A172 (cell line): Measurements from ENCODE around the gene WDR19. TPM values are rescaled to one million over a fixed set of nuclear protein-coding genes. Genes with fewer than 3 reads are reported as not detected.
"Not testable (repeated sequence)": the region's sequence is repeated elsewhere in the genome, so short reads cannot be mapped to it uniquely, and the experiment has no call there.

Experiments used
- DNase-seq: peaks from one replicate; pipeline ENCODE4 v3.0.0-alpha.2; 2015; ENCODE audit warnings: low spot score
- total RNA-seq: library from RNA; depleted of rRNA; stranded (reverse); fragments of >200 nt; shearing (Covaris generic); gene quantifications from 2 replicates; pipeline ENCODE4 v1.2.3, GENCODE V29; 2014

The WDR19 gene
- total RNA-seq, 1 experiment from 2014 or later: 39.9 TPM

GRCh38 chr4:39233114-39233513 is 50.8 kb downstream of the WDR19 start:
- DNase-seq: no peak

- no peak for DNase-seq
Observed at GRCh38 chr4:39233783-39234182, 51.5 kb downstream of the WDR19 start.

- no peak for DNase-seq
Observed at GRCh38 chr4:39235021-39235420, 52.7 kb downstream of the WDR19 start.

- no peak for DNase-seq
Observed at GRCh38 chr4:39235696-39236095, 53.4 kb downstream of the WDR19 start.

- no peak for DNase-seq
Observed at GRCh38 chr4:39237179-39237578, 54.9 kb downstream of the WDR19 start.

GRCh38 chr4:39243462-39243861 is 61.1 kb downstream of the WDR19 start:
- DNase-seq: no peak

- peak; percentile 78 for DNase-seq
Observed at GRCh38 chr4:39255266-39255665, 72.9 kb downstream of the WDR19 start.

- DNase-seq: no peak
Observed at GRCh38 chr4:39255871-39256270, 73.5 kb downstream of the WDR19 start.

- peak; percentile 36 for DNase-seq
Observed at GRCh38 chr4:39256436-39256835, 74.1 kb downstream of the WDR19 start.

GRCh38 chr4:39259571-39260330 is 77.4 kb downstream of the WDR19 start:
- no peak for DNase-seq

- DNase-seq: no peak
Observed at GRCh38 chr4:39263895-39264294, 81.6 kb downstream of the WDR19 start.

- no peak for DNase-seq
Observed at GRCh38 chr4:39274503-39274902, 92.2 kb downstream of the WDR19 start.

- DNase-seq: not testable (repeated sequence)
Observed at GRCh38 chr4:39277661-39278060, 95.3 kb downstream of the WDR19 start.

GRCh38 chr4:39278476-39278875 is 96.1 kb downstream of the WDR19 start:
- DNase-seq: no peak

- DNase-seq: no peak
Observed at GRCh38 chr4:39279416-39279815, 97.1 kb downstream of the WDR19 start.

- no peak for DNase-seq
Observed at GRCh38 chr4:39280770-39281169, 98.4 kb downstream of the WDR19 start.

GRCh38 chr4:39285111-39285795 is 102.9 kb downstream of the WDR19 start:
- no peak for DNase-seq

GRCh38 chr4:39285853-39286252 is 103.5 kb downstream of the WDR19 start:
- no peak for DNase-seq

- DNase-seq: no peak
Observed at GRCh38 chr4:39286263-39286662, 103.9 kb downstream of the WDR19 start.

- DNase-seq: no peak
Observed at GRCh38 chr4:39287223-39287622, 104.9 kb downstream of the WDR19 start.

- no peak for DNase-seq
Observed at GRCh38 chr4:39291686-39292085, 109.4 kb downstream of the WDR19 start.

GRCh38 chr4:39292433-39292832 is 110.1 kb downstream of the WDR19 start:
- DNase-seq: not testable (repeated sequence)

GRCh38 chr4:39295784-39296183 is 113.5 kb downstream of the WDR19 start:
- no peak for DNase-seq
